Smooth muscle cell (in vitro differentiated cells): Measurements from ENCODE around the gene HCN4. TPM values are rescaled to one million over a fixed set of nuclear protein-coding genes. Genes with fewer than 3 reads are reported as not detected.

Experiments
- DNase-seq: peaks from one replicate; lab custom pipeline; 2025; ENCODE audit not compliant: unreplicated experiment; lab: John Stamatoyannopoulos, UW
- H2AFZ ChIP-seq: fragments of 200-600 bp; sonication (generic); 2 replicates; pipeline ENCODE4 v1.6.0; 2016; ENCODE audit warnings: antibody characterized with exemption, low read depth, mild to moderate bottlenecking
- H3F3A ChIP-seq: fragments of 200-600 bp; sonication (generic); 2 replicates; pipeline ENCODE4 v1.6.0; 2017; ENCODE audit warnings: antibody characterized with exemption, low read depth
- H3K27ac ChIP-seq: fragments of 200-600 bp; sonication (generic); 2 replicates; pipeline ENCODE4 v1.5.1; 2016; ENCODE audit warnings: low read depth, mild to moderate bottlenecking
- H3K27me3 ChIP-seq: fragments of 200-600 bp; sonication (generic); 2 replicates; pipeline ENCODE4 v1.6.1; 2016; ENCODE audit warnings: low read depth, mild to moderate bottlenecking
- H3K36me3 ChIP-seq: fragments of 200-600 bp; sonication (generic); 2 replicates; pipeline ENCODE4 v1.5.1; 2016; ENCODE audit warnings: low read depth
- H3K4me1 ChIP-seq: fragments of 200-600 bp; sonication (generic); 2 replicates; pipeline ENCODE4 v1.5.1; 2016; ENCODE audit warnings: low read depth
- H3K4me2 ChIP-seq: fragments of 200-600 bp; sonication (generic); 2 replicates; pipeline ENCODE4 v1.6.0; 2016; ENCODE audit warnings: mild to moderate bottlenecking
- H3K4me3 ChIP-seq: fragments of 200-600 bp; sonication (generic); 2 replicates; pipeline ENCODE4 v1.5.1; 2016; ENCODE audit warnings: mild to moderate bottlenecking
- H3K79me2 ChIP-seq: fragments of 200-600 bp; sonication (generic); 2 replicates; pipeline ENCODE4 v1.6.0; 2016; ENCODE audit warnings: low read depth, mild to moderate bottlenecking
- H3K9ac ChIP-seq: fragments of 200-600 bp; sonication (generic); 2 replicates; pipeline ENCODE4 v1.6.0; 2016; ENCODE audit warnings: low read depth
- H3K9me3 ChIP-seq: fragments of 200-600 bp; sonication (generic); replicated peaks from 2 replicates; pipeline ENCODE4 v1.5.1; 2016; ENCODE audit warnings: low read depth
- H4K20me1 ChIP-seq: fragments of 200-600 bp; sonication (generic); 2 replicates; pipeline ENCODE4 v1.6.0; 2016; ENCODE audit warnings: low read depth
- WGBS: methylation state at CpG from one replicate; pipeline ENCODE4 v1.1.7; 2016; ENCODE audit warnings: low lambda C conversion rate; 5-methylcytosine and 5-hydroxymethylcytosine counted together
- polyA plus RNA-seq: library from polyadenylated mRNA; unstranded; fragments of >200 nt; fragmentation: Nextera tagmentation; extraction: Ambion mirVana; gene quantifications from 2 replicates; pipeline ENCODE4 v1.2.1, GENCODE V29; 2016
- total RNA-seq: library from RNA; depleted of rRNA; stranded (reverse); fragments of >200 nt; gene quantifications from 2 replicates; pipeline ENCODE4 v1.2.3, GENCODE V29; 2014
- TF ChIP-seq, protein P1 (sequence below): fragments of 200-600 bp; sonication (generic); IDR thresholded peaks from 2 replicates; pipeline ENCODE4 v1.5.1; 2017; ENCODE audit warnings: borderline replicate concordance, mild to moderate bottlenecking, antibody characterized with exemption; ENCODE audit not compliant: insufficient read depth, poor library complexity, severe bottlenecking

Gene HCN4
- total and polyA plus RNA-seq, 2 experiments from 2014 or later = 0.07 TPM; not detected in 1

- Histone ChIP-seq H3K79me2 (no peaks in the 10 kb centered on the region), H3K36me3 (no peaks in the 10 kb centered on the region), H3K4me3 (no peak overlapping the region), H3F3A (no peaks in the 10 kb centered on the region), H3K4me1 (no peaks in the 10 kb centered on the region), H3K9ac (no peak overlapping the region), H3K27ac (no peak overlapping the region), H3K9me3 (no peaks in the 10 kb centered on the region), H2AFZ (no peak overlapping the region), H3K4me2 (no peak overlapping the region), H3K27me3 (peaks cover 4% of the 10 kb centered on the region), H4K20me1 (no peaks in the 10 kb centered on the region)
- TF ChIP-seq, protein P1, sequence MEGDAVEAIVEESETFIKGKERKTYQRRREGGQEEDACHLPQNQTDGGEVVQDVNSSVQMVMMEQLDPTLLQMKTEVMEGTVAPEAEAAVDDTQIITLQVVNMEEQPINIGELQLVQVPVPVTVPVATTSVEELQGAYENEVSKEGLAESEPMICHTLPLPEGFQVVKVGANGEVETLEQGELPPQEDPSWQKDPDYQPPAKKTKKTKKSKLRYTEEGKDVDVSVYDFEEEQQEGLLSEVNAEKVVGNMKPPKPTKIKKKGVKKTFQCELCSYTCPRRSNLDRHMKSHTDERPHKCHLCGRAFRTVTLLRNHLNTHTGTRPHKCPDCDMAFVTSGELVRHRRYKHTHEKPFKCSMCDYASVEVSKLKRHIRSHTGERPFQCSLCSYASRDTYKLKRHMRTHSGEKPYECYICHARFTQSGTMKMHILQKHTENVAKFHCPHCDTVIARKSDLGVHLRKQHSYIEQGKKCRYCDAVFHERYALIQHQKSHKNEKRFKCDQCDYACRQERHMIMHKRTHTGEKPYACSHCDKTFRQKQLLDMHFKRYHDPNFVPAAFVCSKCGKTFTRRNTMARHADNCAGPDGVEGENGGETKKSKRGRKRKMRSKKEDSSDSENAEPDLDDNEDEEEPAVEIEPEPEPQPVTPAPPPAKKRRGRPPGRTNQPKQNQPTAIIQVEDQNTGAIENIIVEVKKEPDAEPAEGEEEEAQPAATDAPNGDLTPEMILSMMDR = no peak
- 88% methylated on average over 4 of the region's 4 CpGs for WGBS
- DNase-seq = no peak
These were observed 14.5 kb downstream of the HCN4 start for GRCh38 chr15:73354241-73354640.

GRCh38 chr15:73353734-73354133, 15.0 kb downstream of the HCN4 start:
- Histone ChIP-seq H3K79me2 (no peaks in the 10 kb centered on the region), H3K4me2 (no peak overlapping the region), H3F3A (no peaks in the 10 kb centered on the region), H3K36me3 (no peaks in the 10 kb centered on the region), H3K9ac (no peak overlapping the region), H3K9me3 (no peaks in the 10 kb centered on the region), H3K27me3 (peaks cover 4% of the 10 kb centered on the region), H3K4me1 (no peaks in the 10 kb centered on the region), H4K20me1 (no peaks in the 10 kb centered on the region), H2AFZ (no peak overlapping the region), H3K4me3 (no peak overlapping the region), H3K27ac (no peak overlapping the region)
- TF ChIP-seq, protein P1 = no peak
- 69% methylated on average over 3 of the region's 3 CpGs for WGBS
- no peak for DNase-seq

- TF ChIP-seq, protein P1 = no peak
- H3K9ac ChIP-seq = no peak overlapping the region
- no peaks in the 10 kb centered on the region for H3K4me1 ChIP-seq
- H3K4me3 ChIP-seq = no peak overlapping the region
- H3K36me3 ChIP-seq = no peaks in the 10 kb centered on the region
- peaks cover 4% of the 10 kb centered on the region for H3K27me3 ChIP-seq
- H2AFZ ChIP-seq = no peak overlapping the region
- H4K20me1 ChIP-seq = no peaks in the 10 kb centered on the region
- no peak overlapping the region for H3K4me2 ChIP-seq
- no peaks in the 10 kb centered on the region for H3K79me2 ChIP-seq
- H3F3A ChIP-seq = no peaks in the 10 kb centered on the region
- no peak for DNase-seq
- WGBS = 85% methylated on average over 10 of the region's 10 CpGs
- H3K9me3 ChIP-seq = no peaks in the 10 kb centered on the region
- H3K27ac ChIP-seq = no peak overlapping the region
These were observed 16.7 kb downstream of the HCN4 start for GRCh38 chr15:73352082-73352481.

DNA sequence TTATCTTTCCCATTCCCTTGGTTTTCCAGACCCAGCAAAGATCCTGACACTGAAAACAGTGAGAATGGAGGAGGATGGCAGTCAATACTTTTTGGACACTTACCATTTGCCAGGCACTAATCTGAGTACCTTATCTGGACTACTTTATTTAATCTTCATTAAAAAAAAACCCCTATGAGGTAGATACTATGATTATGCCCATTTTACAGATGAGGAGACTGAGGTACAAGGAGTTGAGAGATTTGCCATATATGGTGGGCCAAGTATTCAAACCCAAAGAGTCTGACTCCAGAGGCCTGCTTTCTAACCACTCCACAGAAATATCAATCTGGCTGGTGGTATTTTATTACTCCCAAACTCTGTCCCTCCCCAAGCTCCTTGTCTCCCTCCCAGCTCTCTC, 19.6 kb downstream of the HCN4 start:
- no peak overlapping the region for H3K4me3 ChIP-seq
- TF ChIP-seq, protein P1 = no peak
- no peaks in the 10 kb centered on the region for H3K36me3 ChIP-seq
- no peak overlapping the region for H3K27ac ChIP-seq
- H3K27me3 ChIP-seq = peaks cover 4% of the 10 kb centered on the region
- H3K9me3 ChIP-seq = no peaks in the 10 kb centered on the region
- H3K4me1 ChIP-seq = no peaks in the 10 kb centered on the region
- H3K4me2 ChIP-seq = no peak overlapping the region
- no peak overlapping the region for H3K9ac ChIP-seq
- H3K79me2 ChIP-seq = no peaks in the 10 kb centered on the region
- no peak overlapping the region for H2AFZ ChIP-seq
- H4K20me1 ChIP-seq = no peaks in the 10 kb centered on the region
- no peak for DNase-seq
- H3F3A ChIP-seq = no peaks in the 10 kb centered on the region
